HepG2 (cell line): ENCODE results near the gene VEGFA. TPM values are rescaled to one million over a fixed set of nuclear protein-coding genes. Genes with fewer than 3 reads are reported as not detected.
A peak's percentile ranks its signal among the peaks of the same experiment; 100 is the strongest.

ENCODE experiments used
- ATAC-seq: fragments of 200-7000 bp; cut with Tn5 transposase; 3 replicates; pipeline ENCODE4 v1.9.1; 2020; ENCODE audit warnings: mild to moderate bottlenecking, moderate library complexity
- BruUV-seq: library from RNA; stranded (reverse); fragments of 400-500 nt; replicated peaks from 2 replicates; lab custom pipeline; 2021; lab: Mats Ljungman, UMichigan
- CTCF ChIA-PET: fragments of 300-600 bp; formaldehyde crosslinking; extraction: SDS; loops from one replicate; lab custom pipeline; 2021; ENCODE audit warnings: low total read pairs, inconsistent platforms, low intra/inter-chr PET ratio; lab: Yijun Ruan, JAX
- POLR2A ChIA-PET: fragments of 350-600 bp; sonication (Branson Sonifier 250); formaldehyde crosslinking; loops from one replicate; lab custom pipeline; 2020; ENCODE audit warnings: antibody characterized with exemption, inconsistent platforms; lab: Yijun Ruan, JAX
- DNase-seq: peaks from one replicate; pipeline ENCODE4 v3.0.0-alpha.2; 2015; ENCODE audit warnings: low spot score
- FAIRE-seq: peaks from 3 replicates; lab custom pipeline; 2011; peaks lifted over from hg19 to GRCh38; lab: Jason Lieb, UNC
- H2AFZ ChIP-seq: one replicate; pipeline ENCODE4 v1.6.1; 2011; ENCODE audit warnings: low read length, inconsistent platforms
- H3K27ac ChIP-seq: fragments of 300-600 bp; 3 replicates; pipeline ENCODE4 v1.8.0; 2011; ENCODE audit warnings: mixed run types, mild to moderate bottlenecking, mixed read lengths, low read length, inconsistent platforms; ENCODE audit not compliant: insufficient read depth; ENCODE audit errors: extremely low read length
- H3K27me3 ChIP-seq, 2 experiments: fragments of 200-600 bp in 1 of 2; 2 replicates in 1 of 2; 3 replicates in 1 of 2; pipeline versions ENCODE4 v1.6.0 to v1.8.0; 2011; ENCODE audit warnings: low read length in 2 of 2, mild to moderate bottlenecking in 2 of 2, moderate library complexity in 2 of 2, inconsistent platforms in 1 of 2; ENCODE audit not compliant: insufficient read depth in 2 of 2, control insufficient read depth in 1 of 2
- H3K36me3 ChIP-seq, 2 experiments: fragments of 200-600 bp in 1 of 2; replicated peaks in 1 of 2; 2 replicates in 1 of 2; 3 replicates in 1 of 2; pipeline versions ENCODE4 v1.5.1 to v1.8.0; 2011; ENCODE audit warnings: low read length in 2 of 2, inconsistent platforms in 1 of 2; ENCODE audit not compliant: insufficient read depth in 2 of 2, control insufficient read depth in 1 of 2
- H3K4me1 ChIP-seq: 2 replicates; pipeline ENCODE4 v1.5.1; 2012; ENCODE audit warnings: low read length, inconsistent platforms; ENCODE audit not compliant: insufficient read depth
- H3K4me2 ChIP-seq: 2 replicates; pipeline ENCODE4 v1.6.0; 2011; ENCODE audit warnings: low read depth, low read length, inconsistent platforms
- H3K4me3 ChIP-seq, 3 experiments: fragments of 200-600 bp in 1 of 3; sonication (generic), shearing (Covaris generic) in 1 of 3; replicated peaks in 1 of 3; 2 replicates each; pipeline ENCODE4 v1.5.1; 2011 to 2016; ENCODE audit warnings: low read length in 3 of 3, inconsistent platforms in 2 of 3, low read depth in 2 of 3, mild to moderate bottlenecking in 2 of 3, control low read depth in 1 of 3, mixed read lengths in 1 of 3; ENCODE audit not compliant: insufficient read depth in 1 of 3
- H3K79me2 ChIP-seq: one replicate; pipeline ENCODE4 v1.6.1; 2011; ENCODE audit warnings: low read length, inconsistent platforms; ENCODE audit not compliant: insufficient read depth
- H3K9ac ChIP-seq: 2 replicates; pipeline ENCODE4 v1.6.0; 2011; ENCODE audit warnings: mild to moderate bottlenecking, low read depth, low read length, inconsistent platforms; ENCODE audit not compliant: insufficient read depth
- H3K9me3 ChIP-seq: 2 replicates; pipeline ENCODE4 v1.5.1; 2012; ENCODE audit warnings: mild to moderate bottlenecking, low read length
- H4K20me1 ChIP-seq: 2 replicates; pipeline ENCODE4 v1.6.0; 2011; ENCODE audit warnings: inconsistent platforms, mild to moderate bottlenecking, low read length, moderate library complexity; ENCODE audit not compliant: insufficient read depth
- FOSL2 ChIP-seq: sonication (generic); formaldehyde crosslinking; IDR thresholded peaks from 2 replicates; pipeline ENCODE4 v1.4.0; 2020; ENCODE audit warnings: missing genetic modification reagents
- NR2F6 ChIP-seq, 2 experiments: IDR thresholded peaks; 2 replicates each; pipeline ENCODE4 v1.6.1; 2016; ENCODE audit warnings: antibody characterized with exemption in 1 of 2, mild to moderate bottlenecking in 1 of 2
- NRL ChIP-seq: sonication (generic); formaldehyde crosslinking; IDR thresholded peaks from 2 replicates; pipeline ENCODE4 v1.5.0; 2020; ENCODE audit warnings: missing genetic modification reagents, mild to moderate bottlenecking, moderate library complexity, borderline replicate concordance
- ZNF282 ChIP-seq: fragments of 450-650 bp; IDR thresholded peaks from 2 replicates; pipeline ENCODE4 v1.6.1; 2018; ENCODE audit not compliant: partially characterized antibody
- ZNF552 ChIP-seq: sonication (generic); formaldehyde crosslinking; IDR thresholded peaks from 2 replicates; pipeline ENCODE4 v1.9.0; 2022; ENCODE audit warnings: missing genetic modification reagents, mild to moderate bottlenecking, borderline replicate concordance
- ZNF567 ChIP-seq: sonication (generic); formaldehyde crosslinking; IDR thresholded peaks from 2 replicates; pipeline ENCODE4 v1.8.1; 2023; ENCODE audit warnings: mild to moderate bottlenecking, missing genetic modification reagents, borderline replicate concordance
- ZNF75D ChIP-seq: sonication (generic); formaldehyde crosslinking; IDR thresholded peaks from 2 replicates; pipeline ENCODE4 v1.8.1; 2023; ENCODE audit warnings: missing genetic modification reagents, mild to moderate bottlenecking, borderline replicate concordance
- ZSCAN22 ChIP-seq: sonication (generic); formaldehyde crosslinking; IDR thresholded peaks from 2 replicates; pipeline ENCODE4 v1.4.0; 2020; ENCODE audit warnings: mild to moderate bottlenecking, missing genetic modification reagents
- WGBS: methylation state at CpG from one replicate; pipeline ENCODE4 v1.1.6; 2017; ENCODE audit warnings: low lambda C conversion rate; 5-methylcytosine and 5-hydroxymethylcytosine counted together
- in situ Hi-C: cut with HindIII; loops from 2 replicates; pipeline ENCODE4 v1.10.0; 2017; ENCODE audit warnings: low pct_unique_long_range_greater_than_20kb; ENCODE audit not compliant: extremely low pct_ligation_motif_present
- intact Hi-C: fragments of 100-400 bp; cut with micrococcal nuclease; formaldehyde crosslinking; loops from one replicate; pipeline ENCODE4 v1.10.0; 2022; ENCODE audit not compliant: unreplicated experiment
- polyA plus RNA-seq, 8 experiments: library from polyadenylated mRNA; depleted of rRNA in 3 of 8; stranded (reverse) in 7 of 8; unstranded in 1 of 8; fragments of >200 nt; fragmentation: Illumina TruSeq in 4 of 8; extraction: Trizol in 4 of 8; gene quantifications; 2 replicates each; pipeline versions ENCODE4 v1.2.1 to v1.2.3, GENCODE V29; 2011 to 2016; ENCODE audit warnings: low read depth in 4 of 8, missing spikeins in 1 of 8, mixed read lengths in 1 of 8; ENCODE audit not compliant: insufficient read depth in 1 of 8
- total RNA-seq, 5 experiments: library from RNA; depleted of rRNA; stranded (reverse); fragments of >200 nt; fragmentation: Illumina TruSeq; extraction: Trizol; gene quantifications; 2 replicates each; pipeline ENCODE4 v1.2.3, GENCODE V29; 2016; ENCODE audit warnings: low read depth in 1 of 5
- TF ChIP-seq, protein P1 (sequence below): sonication (generic); formaldehyde crosslinking; conservative IDR thresholded peaks from 2 replicates; pipeline ENCODE4 v1.8.1; 2023; ENCODE audit warnings: missing genetic modification reagents
- TF ChIP-seq, protein P2 (sequence below): sonication (generic); formaldehyde crosslinking; IDR thresholded peaks from 2 replicates; pipeline ENCODE4 v1.5.0; 2020; ENCODE audit warnings: missing genetic modification reagents, mild to moderate bottlenecking, borderline replicate concordance

The VEGFA gene
- total and polyA plus RNA-seq, 2 of the 13 experiments (the other 11 are each of a cell fraction or from before 2014, with no cell fraction given), result 68.1 to 629 TPM

DNA sequence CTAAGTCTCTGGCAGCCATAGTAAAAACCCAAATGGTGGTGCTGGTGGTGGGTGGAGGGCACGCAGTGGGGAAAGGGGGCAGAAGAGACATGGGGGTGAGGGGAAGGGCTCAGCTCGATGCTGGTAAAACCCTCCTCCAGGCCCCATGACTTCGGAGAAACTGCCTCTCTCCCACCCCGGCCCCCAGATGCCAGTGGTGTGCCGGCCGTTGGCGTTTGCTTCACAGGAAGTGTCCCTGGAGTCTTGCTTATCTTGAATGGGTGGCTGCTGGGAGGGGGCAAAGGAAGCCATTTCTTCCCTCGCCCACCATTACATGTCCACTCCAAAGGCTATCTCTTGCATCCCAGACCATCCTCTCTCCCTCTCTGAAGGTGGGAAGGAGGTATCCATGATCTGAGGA is 25.4 kb downstream of the VEGFA start:
- WGBS, result 54% methylated on average over 8 of the region's 8 CpGs
- Histone ChIP-seq H2AFZ (no peak overlapping the region), H3K27me3 (peaks cover 2 to 35% of the 10 kb centered on the region in 2 experiments; a peak in 3 of 5 replicates), H3K9me3 (no peaks in the 10 kb centered on the region), H3K36me3 (no peaks in the 10 kb centered on the region), H3K9ac (no peak overlapping the region), H3K79me2 (no peaks in the 10 kb centered on the region), H4K20me1 (no peaks in the 10 kb centered on the region), H3K27ac (no peak overlapping the region), H3K4me1 (peaks cover 50% of the 10 kb centered on the region), H3K4me3 (no peak overlapping the region), H3K4me2 (no peak overlapping the region)
- intact Hi-C loops, result no loop called here
- ChIA-PET POLR2A (interaction anchor here (1.6 kb wide), 1 partner anchor 25 kb away, joined by 3 read pairs; the partner anchor contains the start of gene VEGFA), CTCF (no interaction called here)
- no TSS peak for BruUV-seq
- DNase-seq, result no peak
- in situ Hi-C loops, result no loop called here
- ATAC-seq, result no peak
- FAIRE-seq, result no peak
- TF ChIP-seq, protein P1, sequence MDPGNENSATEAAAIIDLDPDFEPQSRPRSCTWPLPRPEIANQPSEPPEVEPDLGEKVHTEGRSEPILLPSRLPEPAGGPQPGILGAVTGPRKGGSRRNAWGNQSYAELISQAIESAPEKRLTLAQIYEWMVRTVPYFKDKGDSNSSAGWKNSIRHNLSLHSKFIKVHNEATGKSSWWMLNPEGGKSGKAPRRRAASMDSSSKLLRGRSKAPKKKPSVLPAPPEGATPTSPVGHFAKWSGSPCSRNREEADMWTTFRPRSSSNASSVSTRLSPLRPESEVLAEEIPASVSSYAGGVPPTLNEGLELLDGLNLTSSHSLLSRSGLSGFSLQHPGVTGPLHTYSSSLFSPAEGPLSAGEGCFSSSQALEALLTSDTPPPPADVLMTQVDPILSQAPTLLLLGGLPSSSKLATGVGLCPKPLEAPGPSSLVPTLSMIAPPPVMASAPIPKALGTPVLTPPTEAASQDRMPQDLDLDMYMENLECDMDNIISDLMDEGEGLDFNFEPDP (CRISPR knock-in tag), result 0 out of 2 replicates have a peak, but pooled peaks have one; percentile 21
- TF ChIP-seq ZNF75D (CRISPR knock-in tag), result no peak

DNA sequence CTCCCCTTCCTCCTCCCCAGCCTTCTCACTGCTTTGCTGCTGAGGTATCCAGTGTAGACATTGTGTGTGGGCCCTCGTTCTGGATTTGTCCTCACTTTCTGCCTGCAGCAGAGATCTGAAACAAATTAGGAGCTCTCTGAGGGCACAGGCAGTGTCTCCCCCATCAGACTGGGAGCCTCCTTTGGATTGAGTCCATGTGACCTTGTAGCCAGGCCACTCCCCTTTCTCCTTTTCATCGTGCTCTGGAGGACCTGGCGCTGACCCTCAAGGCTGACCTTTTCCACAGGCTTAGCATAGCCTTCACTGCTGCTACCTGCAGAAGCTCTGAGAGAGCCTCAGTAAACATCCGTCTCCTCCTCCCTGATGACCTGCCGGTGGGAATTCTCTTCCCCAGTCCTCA is 26.2 kb downstream of the VEGFA start:
- ChIA-PET POLR2A (interaction anchor here (1.6 to 1.9 kb wide), 3 partner anchors 10 to 26 kb away, joined by 3 to 14 read pairs (median 12); partner anchors contain the start of gene VEGFA), CTCF (interaction anchor here (1.3 kb wide), 1 partner anchor 60 kb away, joined by 4 read pairs; no protein-coding TSS in a partner anchor)
- peaks cover 57% of the 10 kb centered on the region for H3K4me1 ChIP-seq
- DNase-seq (no peak), FAIRE-seq (no peak), ATAC-seq (no peak)
- H3K27ac ChIP-seq, result no peak overlapping the region
- H3K36me3 ChIP-seq, result no peaks in the 10 kb centered on the region
- peaks cover 2 to 35% of the 10 kb centered on the region in 2 experiments; a peak in 3 of 5 replicates for H3K27me3 ChIP-seq
- BruUV-seq, result no TSS peak
- TF ChIP-seq FOSL2 (0 out of 2 replicates have a peak, but pooled peaks have one; percentile 5), ZNF552 (CRISPR knock-in tag) (no peak), NR2F6 (IDR thresholded peaks at IDR 0.05) (peak; percentile 25; the same call in 1 of the 2 replicates), NR2F6 (CRISPR knock-in tag; IDR thresholded peaks at IDR 0.05) (no peak), ZNF282 (no peak), ZSCAN22 (peak; percentile 98), NRL (CRISPR knock-in tag) (no peak), ZNF567 (CRISPR knock-in tag) (0 out of 2 replicates have a peak, but pooled peaks have one; percentile 37)
- TF ChIP-seq, protein P2, sequence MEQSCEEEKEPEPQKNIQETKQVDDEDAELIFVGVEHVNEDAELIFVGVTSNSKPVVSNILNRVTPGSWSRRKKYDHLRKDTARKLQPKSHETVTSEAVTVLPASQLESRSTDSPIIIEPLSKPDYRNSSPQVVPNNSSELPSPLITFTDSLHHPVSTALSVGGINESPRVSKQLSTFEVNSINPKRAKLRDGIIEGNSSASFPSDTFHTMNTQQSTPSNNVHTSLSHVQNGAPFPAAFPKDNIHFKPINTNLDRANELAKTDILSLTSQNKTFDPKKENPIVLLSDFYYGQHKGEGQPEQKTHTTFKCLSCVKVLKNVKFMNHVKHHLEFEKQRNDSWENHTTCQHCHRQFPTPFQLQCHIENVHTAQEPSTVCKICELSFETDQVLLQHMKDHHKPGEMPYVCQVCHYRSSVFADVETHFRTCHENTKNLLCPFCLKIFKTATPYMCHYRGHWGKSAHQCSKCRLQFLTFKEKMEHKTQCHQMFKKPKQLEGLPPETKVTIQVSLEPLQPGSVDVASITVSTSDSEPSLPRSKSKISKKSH, result no peak
- in situ Hi-C loops (no loop called here), intact Hi-C loops (no loop called here)
- no peak overlapping the region for H3K4me2 ChIP-seq
- H3K79me2 ChIP-seq, result no peaks in the 10 kb centered on the region
- no peak overlapping the region for H2AFZ ChIP-seq
- H3K4me3 ChIP-seq, result no peak overlapping the region
- H4K20me1 ChIP-seq, result no peaks in the 10 kb centered on the region
- WGBS, result 9% methylated on average over 5 of the region's 5 CpGs
- no peaks in the 10 kb centered on the region for H3K9me3 ChIP-seq
- no peak overlapping the region for H3K9ac ChIP-seq
